HG03558 (cell line): ENCODE results near the gene CUX1.
"Not testable (repeated sequence)": the region's sequence is repeated elsewhere in the genome, so short reads cannot be mapped to it uniquely, and the experiment has no call there.

ENCODE experiments used
- ATAC-seq: cut with Tn5 transposase; IDR thresholded peaks from one replicate; pipeline ENCODE4 v1.9.1; 2021; ENCODE audit warnings: moderate number of reproducible peaks; ENCODE audit not compliant: unreplicated experiment; ENCODE audit errors: extremely low read depth

The CUX1 gene

DNA sequence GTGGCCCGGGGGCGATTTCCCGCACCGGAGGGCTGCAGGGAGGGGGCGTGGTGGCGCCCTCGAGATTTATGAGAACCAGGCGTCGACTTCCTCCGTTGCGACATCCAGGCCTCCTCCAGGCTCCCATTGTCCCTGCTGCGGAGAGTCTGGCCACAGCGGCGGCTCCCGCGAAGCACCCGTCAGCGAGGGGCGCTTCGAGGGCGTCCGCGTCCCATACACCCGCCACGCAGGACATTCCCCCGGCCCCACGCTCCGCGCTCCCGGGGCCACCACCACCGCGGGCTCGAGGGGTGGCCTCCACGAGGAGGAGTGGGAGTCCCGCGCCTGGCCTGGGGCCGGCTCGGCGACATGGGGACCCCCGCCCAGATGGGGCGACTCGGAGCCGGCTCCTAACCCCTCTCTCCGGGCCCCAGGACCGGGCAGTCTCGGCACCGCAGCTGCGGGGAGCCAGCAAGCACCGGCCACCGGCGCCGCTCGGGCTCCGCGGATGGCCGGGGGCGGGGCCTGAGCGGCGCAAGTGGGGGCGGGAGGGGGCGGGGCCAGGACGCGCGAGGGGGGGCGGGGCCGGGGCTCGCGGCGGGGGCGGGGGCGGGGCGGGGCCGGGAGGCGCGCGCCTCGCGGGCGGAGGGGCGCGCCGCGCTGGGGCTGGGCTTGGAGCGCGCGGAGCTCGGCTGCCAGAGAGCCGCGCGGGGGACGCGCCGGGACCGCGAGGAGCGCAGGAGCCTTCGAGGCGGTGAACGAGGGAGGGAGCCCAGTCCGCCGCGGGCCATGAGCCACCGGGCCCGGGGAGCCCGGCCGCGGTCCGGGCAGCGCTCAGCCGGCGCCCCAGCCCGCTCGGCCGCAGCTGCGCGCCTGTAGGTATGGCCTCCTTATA lies 469.0 kb downstream of the CUX1 start, which contains the start of gene SH2B2:
Gene SH2B2, plus strand, starts transcription at position 632 of the 874 bp plus-strand sequence. CDS start 13,683 bp downstream, outside the sequence.
- ATAC-seq, result no peak

DNA sequence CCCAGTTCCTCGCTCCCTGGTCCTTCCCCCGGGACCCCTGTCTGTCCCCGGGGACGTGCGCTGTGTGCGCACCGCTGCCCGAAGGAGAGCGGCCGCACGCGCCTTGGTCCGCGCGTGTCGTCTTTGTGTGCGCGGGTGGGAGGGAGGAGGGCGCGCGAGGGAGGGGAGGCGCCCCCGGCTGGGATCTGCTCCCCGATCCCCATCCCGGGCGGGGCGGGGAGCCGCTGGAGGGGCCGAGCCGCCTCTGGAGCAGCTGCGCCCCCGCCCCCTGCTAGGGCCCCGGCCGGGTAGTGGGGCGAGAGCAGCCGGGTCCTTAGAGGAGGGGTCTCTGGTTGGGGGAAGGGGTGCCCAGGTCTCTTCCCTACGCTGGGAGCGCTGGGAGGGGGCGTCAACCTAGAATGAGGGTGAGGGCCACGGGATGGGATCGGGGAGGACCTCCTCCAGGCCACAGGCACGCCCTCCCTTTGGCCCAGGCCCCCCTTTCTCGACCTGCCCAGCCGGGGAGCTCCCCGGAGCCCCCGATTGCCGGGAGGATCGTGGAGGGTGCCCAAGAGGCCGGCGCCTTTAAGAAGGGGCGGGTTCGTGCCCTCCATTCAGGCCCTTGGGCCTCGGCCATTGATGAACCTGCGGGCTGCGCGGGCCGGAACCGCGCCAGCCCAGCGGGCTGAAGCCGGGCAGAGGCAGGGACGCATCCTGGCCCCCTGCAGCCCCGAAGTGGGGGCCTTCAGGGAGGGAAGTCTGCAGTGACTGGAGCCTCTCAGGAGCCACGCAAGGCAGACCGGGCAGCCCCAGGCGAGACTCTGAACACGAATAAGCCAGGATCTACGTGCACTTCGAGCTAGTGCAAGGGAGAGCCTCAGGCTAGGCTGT lies 469.9 kb downstream of the CUX1 start:
- ATAC-seq, result no peak

GRCh38 chr7:102287981-102288278 lies 470.5 kb downstream of the CUX1 start:
- no peak for ATAC-seq

- ATAC-seq, result no peak
Observed at GRCh38 chr7:102288285-102288930, 471.0 kb downstream of the CUX1 start.

GRCh38 chr7:102289057-102289456 lies 471.6 kb downstream of the CUX1 start:
- ATAC-seq, result no peak

DNA sequence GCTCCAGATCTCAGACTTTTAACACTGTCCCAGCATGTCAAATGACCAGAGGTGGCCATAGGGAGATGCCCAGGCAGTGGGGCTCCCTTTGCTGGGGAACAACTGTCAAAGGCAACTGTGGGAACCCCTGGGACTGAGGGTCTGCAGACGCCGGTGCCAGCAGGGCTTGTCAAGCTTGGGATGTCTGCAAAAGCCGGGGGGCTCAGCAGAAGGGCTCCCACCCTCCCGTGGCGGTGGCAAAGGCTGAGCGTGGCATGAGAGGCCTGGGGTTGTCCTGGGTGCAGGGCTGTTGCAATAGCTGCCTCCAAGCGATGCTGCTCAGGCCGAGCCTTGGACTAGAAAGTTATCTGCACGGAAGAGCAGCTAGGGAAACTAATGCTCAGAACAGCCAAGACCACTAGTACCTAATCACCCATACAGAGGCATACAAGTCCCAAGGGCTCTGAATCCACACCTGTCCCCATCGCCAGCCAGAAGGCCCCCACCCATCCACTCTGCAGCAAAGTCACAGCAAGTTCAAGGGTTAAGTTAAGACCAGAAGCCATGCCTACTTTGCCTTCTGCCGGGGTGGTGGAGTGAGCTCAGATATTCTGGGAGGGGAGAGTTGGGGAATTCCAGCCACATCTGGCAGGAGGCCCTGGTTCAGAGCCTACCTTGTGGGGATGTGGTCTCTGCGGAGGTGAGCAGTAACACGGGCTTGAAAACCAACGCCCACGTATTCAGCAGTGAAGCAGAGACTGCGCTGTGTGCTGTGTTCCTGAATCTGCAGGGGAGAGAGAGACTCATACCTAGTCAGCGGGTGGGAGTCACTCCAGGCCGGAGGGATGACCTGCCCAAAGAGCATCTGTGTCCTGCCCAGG lies 473.9 kb downstream of the CUX1 start:
- ATAC-seq, result no peak

DNA sequence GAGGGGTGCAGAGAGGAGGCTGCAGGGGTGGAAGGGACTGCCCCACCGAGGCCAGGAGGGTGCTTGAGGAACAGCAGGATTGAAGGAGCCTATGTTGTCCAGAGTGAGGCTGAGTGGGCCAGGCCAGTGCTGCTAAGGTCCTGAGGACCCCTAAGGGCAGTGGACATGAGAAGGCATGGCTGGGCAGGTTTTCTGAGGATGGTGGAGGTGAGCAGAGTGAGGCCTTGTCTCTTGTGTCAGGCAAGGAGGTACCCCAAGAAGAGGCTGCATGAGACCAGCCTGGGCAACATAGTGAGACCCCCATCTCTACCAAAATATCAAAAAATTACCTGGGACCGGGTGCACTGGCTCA lies 474.5 kb downstream of the CUX1 start:
- no peak for ATAC-seq

DNA sequence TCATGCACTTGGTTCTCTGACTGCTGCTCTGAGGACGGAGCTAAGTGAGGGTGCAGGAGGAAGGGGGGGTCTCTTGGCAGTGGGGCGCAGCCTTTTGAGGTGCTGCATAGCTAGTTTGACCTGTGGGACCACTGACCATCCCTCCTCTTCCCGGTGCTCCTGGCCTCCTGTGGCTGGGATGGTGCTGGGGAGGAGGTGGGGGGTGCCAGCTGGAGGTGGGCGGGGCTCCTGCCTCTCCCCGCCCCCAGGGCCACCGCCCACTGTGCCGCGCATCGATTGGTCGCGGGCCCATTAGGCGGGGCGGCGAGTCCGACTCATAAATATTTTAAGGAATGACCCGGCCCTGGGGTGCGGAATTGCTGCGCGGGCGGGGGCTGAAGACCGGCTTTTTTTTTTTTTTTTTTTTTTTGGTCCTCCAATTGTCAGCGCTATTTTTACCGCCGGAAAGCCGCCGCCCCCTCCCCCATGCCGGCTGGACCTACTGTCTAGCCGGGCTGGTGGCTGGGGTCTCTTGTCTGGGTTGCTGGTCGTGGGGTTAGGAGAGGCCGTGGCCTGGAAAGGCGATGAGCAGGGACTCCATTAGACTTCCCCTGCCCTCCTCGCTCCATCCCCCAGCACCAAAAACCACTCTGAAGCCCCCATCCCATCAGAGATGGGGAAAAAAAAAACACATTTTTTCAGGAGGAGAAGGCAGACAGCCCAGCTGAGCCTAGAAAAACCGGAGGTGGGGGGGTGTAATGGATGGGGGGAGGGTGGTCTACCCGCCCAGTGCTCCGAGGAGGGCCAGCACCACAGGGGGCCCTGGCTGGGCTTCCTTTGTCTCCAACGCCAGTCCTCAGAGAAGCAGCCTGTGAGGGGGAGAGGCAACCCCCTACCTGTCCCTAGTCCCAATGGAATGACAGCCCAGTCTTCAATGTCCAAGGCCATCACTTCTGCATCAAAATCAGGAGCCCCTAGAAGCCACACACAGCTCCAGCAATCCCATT lies 475.7 kb downstream of the CUX1 start:
- ATAC-seq, result no peak

- no peak for ATAC-seq
Observed at GRCh38 chr7:102294589-102294988, 477.2 kb downstream of the CUX1 start.

DNA sequence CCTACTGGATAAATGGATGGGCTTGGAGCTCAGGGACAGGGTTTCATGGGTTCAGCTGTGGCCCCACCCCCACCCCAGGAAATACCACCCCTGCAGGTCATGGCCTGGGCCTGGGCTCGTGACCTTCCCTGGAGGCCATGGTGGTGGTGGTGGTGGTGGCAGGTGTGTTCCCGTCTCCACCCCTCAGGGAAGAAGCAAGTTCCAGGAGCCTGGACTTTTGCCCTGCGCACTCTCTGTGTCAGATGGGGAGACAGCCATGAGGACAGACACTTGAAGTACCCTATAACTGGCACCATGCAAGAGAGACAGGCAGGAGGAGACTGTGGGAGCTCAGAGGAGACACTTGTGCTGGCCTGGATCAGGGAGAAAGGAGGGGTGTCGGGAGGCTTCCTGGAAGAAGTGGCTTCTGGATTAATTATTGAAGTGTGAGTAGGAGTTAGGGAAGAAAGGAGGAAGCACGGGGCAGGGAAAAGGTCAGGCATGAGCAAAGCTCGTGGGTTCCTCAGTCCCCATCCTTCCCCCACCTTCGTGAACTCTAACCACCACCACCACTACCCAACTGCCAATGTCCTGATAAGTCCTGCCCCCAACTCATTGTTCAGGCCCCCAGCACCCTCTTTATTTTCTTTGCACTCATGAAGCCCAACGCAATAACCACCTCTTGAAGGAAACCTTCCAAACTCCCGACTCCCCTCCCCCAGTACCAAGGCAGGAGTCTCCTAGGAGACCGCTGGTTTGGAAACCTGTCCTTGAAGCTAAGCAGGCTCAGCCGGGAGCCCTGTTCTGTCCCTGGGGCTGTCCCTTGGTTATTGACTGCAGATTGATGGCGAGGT lies 478.1 kb downstream of the CUX1 start:
- no peak for ATAC-seq

GRCh38 chr7:102296179-102296438 lies 478.7 kb downstream of the CUX1 start:
- ATAC-seq, result no peak

GRCh38 chr7:102296514-102296913 lies 479.1 kb downstream of the CUX1 start:
- no peak for ATAC-seq

- no peak for ATAC-seq
Observed at GRCh38 chr7:102297487-102298218, 480.2 kb downstream of the CUX1 start.

GRCh38 chr7:102300643-102301221 lies 483.3 kb downstream of the CUX1 start:
- ATAC-seq, result no peak

GRCh38 chr7:102301367-102301766 lies 483.9 kb downstream of the CUX1 start:
- not testable (repeated sequence) for ATAC-seq

- no peak for ATAC-seq
Observed at GRCh38 chr7:102302025-102302424, 484.6 kb downstream of the CUX1 start.
